Ammon's horn (tissue), 1 donor: ENCODE data around the gene BCO1.

ENCODE experiments used
- DNase-seq: peaks from one replicate; pipeline ENCODE4 v3.0.0-alpha.2; 2016; ENCODE audit warnings: low spot score

Gene BCO1

GRCh38 chr16:81232740-81233367, 5.6 kb upstream of the BCO1 start:
- no peak for DNase-seq

- DNase-seq: peak; percentile 23
Measured at GRCh38 chr16:81237282-81237681, 1.2 kb upstream of the BCO1 start.

GRCh38 chr16:81237942-81238295, 570 bp upstream of the BCO1 start:
- no peak for DNase-seq

GRCh38 chr16:81239367-81240121, 1.1 kb downstream of the BCO1 start:
- no peak for DNase-seq

GRCh38 chr16:81241706-81242105, 3.2 kb downstream of the BCO1 start:
- DNase-seq: no peak

DNA sequence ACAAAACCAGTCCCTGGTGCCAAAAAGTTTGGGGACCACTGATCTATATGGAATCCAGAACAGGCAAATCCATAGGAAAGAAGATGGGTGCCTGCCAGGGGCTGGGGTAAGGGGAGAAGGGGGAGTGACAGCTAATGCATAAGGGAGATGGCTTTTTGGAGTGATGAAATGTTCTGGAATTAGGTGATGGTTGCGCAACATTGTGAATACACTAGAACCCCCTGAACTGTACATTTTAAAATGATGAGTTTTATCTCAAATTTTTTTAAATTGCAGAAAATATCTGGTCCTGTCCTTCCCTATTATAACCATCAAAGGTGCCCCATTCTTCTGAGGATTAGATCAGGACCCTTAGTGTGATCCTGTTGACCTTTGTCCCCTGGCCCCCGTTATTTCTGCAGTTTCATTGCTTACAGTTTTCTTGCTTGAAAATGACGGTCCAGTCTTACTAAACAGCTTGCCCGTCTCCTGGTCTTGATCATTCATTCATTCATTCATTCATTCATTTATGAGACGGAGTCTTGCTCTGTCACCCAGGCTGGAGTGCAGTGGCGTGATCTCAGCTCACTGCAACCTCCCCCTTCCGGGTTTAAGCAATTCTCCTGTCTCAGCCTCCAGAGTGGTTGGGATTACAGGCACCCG, 4.6 kb downstream of the BCO1 start:
- no peak for DNase-seq

DNA sequence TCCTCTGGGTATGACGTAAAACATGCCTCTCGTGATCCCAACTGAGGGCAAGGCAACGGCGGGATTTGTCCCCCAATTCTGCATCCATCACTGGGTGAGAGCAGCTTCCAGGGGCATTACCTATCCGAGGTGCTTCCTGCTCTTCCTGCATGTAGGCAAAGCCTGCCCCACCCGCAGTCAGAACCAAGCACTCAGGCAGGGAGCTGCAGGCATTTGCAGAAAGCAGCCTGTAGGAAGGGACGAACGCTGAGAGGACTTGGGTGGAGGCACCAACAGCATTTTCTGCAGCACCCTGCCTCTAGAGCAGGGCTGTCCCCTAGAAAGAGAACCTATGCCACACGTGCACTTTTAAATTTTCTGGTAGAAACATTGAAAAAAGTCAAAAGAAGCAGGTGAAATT, 5.5 kb downstream of the BCO1 start:
- no peak for DNase-seq

DNA sequence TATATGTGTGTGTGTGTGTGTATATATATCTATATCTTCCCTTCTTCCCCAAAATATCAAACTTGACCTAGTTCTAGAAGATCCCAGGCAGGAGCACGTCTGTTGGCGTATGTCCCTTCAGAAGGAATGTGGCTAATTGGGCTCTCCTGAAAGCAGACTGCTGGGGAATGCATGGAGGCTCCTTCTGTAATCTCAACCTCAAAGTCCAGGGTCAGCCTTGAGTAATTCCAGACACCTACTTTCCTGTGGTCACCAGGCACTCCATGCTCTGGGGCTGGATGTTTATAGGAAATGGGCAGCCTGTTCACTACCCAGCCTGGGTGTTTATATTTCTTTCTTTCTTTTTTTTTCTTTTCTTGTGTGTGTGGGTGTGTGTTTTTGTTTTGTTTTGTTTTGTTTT, 13.4 kb downstream of the BCO1 start:
- DNase-seq: no peak

DNA sequence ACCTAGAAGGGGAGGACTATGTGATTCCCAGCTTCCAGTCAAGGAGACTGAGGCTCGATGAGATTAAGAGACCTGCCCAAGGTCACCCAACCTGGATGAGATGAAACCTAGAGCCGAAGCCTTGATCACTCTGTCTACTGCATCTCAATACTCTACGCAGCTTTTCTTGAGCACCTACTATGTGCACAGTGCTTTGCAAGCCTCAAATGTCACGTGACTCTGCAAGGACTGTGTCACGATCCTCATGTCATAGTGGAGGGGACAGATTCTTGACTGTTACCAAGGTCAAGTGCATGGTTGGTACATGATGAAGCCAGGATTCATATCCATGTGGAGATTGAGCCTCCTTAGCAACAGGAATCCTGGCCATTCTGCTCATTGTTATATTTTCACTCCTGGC, 14.7 kb downstream of the BCO1 start:
- no peak for DNase-seq

GRCh38 chr16:81254922-81255526, 16.5 kb downstream of the BCO1 start:
- no peak for DNase-seq

DNA sequence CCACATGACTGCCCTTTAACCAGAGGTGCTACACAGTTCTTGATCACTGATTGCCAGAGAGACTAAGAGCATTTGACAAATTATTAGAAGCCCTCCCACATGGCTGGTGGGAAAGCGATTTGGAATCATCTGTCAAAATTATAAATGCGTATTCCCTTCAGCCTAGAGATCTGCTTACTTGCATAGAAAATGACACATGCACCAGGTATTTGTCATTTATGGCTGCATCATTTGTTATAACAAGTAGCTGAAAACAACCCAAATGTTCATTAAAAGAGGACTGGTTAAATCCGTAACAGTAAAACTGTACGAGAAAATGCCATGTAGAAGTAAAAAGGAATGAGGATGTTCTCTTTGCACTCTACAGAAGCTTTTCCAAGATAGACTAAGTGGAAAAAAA, 21.4 kb downstream of the BCO1 start:
- no peak for DNase-seq

DNA sequence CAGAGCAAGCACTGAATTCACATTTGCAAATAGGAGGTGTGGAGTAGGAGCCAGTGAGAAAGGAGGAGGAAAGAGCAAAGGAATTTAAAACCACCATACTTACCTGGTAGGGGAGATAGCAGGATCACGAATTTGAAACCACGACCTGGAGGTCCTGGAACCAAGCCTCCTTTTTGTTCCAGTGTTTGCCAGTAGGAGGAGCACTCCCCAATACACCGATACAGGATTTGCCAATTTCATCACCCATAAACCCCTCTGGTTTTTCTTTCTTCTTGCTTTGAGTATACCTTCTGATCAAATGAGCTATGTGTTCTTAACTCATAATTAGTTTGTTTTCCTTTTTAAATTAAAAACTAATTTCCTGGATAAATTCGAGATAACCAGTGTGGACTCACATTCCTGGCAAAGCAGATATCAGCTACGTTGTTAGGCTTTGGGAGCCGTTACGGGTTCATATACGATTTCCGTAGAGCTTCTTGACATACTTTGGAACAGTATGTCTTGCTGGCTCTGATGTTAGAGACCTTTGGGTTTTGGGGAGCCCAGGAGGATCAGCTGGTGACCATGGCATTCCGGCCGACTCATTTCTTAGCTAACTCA, 22.7 kb downstream of the BCO1 start:
- DNase-seq: no peak

DNA sequence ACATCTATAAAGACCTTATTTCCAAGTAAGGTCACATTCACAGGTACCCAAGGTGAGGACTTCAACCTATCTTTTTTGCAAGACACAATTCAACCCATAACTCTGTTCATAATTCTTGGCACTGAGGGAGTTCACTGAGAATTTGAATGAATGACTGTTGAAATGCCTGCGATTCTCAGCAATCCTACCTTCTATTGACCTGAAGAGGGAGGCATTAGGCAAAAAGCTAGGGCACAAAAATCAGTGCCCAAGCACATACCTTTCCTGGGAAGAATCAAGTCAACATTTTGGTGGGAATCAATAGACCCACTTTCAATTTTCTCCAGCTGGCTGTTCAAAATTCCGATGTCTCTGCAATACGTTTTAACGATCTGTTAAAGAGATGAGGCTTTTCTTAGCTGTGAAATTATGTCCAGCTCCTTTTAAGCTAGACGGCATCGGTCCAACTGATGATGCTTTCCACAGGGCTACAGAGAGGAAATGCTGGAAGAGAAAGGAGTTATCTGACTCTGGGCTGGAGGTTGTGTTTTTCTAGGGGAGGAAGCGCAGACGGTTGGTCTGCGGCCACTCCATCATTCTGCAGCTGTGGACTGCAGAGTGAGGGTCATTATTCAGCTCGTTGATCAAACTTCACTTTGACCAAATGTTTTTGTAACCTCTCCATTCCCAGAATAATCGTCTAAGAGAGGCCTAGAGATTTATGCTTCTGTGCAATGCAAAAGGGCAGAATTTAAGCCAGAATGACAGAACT, 25.2 kb downstream of the BCO1 start:
- no peak for DNase-seq

DNA sequence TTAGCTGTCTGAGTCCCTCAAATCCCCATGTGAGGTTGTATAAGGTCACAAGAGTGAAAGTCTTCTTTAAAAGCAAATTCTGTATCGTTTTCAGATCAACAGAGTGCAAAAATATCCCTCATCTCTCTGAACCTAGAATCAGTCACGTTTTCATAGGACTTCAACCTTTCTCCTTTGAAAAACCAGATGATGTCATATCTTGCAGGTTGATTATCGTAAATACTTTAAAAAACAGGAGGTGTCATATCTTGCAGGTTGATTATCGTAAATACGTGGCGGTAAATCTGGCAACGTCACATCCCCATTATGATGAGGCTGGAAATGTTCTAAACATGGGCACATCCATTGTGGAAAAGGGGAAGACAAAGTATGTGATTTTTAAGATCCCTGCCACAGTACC, 25.9 kb downstream of the BCO1 start:
- no peak for DNase-seq

DNA sequence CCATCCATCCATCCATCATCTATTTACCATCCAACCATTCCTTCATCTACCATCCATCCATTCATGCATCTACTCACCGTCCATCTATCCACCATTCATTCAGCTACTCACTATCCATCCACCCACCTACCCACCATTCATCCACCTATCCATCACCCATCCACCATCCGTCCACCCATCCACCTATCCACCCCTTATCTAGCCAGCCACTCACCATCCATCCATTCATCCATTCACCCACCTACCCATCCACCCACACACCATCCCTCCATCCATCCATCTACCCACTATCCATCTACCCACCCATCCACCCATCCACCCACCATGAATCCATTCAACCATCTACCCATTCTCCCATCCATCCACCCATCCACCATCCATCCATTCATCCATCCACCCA, 26.6 kb downstream of the BCO1 start:
- no peak for DNase-seq

DNA sequence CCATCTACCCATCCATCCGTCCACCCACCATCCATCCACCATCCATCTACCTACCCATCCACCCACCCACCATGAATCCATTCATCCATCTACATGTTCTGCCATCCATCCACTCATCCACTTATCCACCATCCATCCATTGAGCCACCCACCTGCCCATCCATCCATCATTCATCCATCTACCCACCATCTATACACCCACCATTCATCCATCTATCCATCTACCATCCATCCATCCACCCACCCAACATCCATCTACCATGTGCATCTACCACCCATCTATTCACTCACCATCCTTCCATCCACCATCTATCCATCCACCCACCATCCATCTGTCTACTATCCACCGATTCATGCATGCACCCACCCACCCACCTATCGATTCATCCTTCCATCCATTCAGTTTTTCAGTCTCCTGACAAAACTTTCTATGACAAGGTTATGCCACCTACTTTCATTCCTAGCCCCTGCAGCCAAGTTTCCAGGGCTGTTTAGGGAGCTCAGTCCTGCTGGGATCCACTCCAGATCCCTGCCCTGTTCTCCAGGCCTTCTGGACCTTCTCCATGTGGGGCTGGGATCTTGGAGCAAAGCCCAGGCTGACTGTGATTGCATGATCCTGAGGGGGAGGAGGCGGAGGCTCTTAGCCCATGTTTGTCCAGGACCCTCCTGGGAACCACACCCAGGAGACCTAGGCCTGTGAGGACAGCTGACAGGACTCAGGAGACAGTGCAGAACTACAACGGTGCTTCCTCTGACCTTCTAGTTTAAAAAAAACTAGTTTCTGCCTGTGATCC, 27.4 kb downstream of the BCO1 start:
- peak; percentile 66 for DNase-seq

DNA sequence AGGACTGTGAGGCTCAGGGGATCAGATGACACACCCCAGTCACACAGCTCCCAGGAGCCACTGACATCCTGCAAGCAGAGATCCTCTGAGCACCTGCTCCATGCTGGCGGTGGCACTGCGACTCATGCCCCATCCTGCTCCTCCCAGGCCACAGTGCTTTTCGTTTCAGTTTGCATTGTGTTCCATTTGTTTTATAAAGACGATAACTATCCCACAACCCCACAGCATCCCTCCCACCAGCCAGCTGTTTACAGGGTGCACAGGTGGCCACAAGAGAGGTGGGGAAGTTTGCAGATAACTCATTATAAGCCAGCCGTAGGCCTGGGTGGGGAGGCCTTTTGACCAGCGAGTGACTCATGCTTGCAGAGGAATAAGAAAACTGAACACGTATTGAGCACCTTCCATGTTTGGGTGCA, 28.2 kb downstream of the BCO1 start:
- no peak for DNase-seq

DNA sequence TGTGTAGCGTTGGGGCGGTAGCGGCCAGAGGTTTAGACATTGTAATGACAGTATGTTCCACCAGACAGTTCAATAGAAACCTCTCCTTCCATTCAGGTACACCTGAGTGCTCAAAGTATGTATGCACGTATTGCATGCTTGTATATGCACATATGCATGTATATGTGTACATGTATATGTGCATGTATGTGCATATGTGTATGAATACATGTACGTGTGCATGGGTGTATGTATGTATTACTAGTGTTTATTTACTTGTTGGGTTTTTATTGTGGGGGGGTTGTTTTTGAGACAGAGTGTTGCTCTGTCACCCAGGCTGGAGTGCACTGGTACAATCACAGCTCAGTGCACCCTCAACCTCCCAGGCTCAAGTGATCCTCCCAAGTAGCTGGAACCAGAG, 30.0 kb downstream of the BCO1 start:
- no peak for DNase-seq

DNA sequence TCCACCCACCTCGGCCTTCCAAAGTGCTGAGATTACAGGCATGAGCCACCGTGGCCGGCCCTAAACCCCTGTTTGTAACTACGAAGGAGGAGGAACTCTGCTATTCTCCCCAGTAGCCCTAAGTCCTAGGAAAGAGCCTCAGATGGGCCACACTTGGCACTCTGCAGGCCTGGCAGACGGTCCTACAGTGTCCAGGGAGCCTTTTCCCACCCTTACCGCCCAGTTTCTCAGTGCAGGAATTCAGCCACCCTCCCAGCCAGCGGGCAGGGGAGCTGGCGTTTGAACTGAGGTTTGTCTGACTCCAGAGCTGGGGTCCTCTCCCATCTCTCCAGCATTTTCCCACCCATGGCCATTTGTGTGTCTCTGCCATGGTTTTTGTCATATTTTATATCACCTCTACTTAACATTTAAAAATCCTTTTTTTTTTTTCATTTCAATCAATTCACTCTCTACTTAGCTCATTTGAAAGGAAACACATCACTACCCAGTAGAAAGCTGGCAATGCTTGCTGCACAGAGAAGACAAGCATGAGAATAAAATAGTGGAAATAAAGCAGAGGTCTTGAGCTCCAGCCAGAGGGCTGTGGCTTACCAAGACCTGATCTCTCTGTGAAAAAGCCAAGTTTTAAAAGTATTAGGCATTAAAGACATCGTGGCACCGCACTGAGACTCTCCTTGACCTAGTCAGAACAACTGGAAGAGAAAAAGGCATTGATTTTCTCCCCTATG, 34.9 kb downstream of the BCO1 start:
- peak; percentile 38 for DNase-seq

DNA sequence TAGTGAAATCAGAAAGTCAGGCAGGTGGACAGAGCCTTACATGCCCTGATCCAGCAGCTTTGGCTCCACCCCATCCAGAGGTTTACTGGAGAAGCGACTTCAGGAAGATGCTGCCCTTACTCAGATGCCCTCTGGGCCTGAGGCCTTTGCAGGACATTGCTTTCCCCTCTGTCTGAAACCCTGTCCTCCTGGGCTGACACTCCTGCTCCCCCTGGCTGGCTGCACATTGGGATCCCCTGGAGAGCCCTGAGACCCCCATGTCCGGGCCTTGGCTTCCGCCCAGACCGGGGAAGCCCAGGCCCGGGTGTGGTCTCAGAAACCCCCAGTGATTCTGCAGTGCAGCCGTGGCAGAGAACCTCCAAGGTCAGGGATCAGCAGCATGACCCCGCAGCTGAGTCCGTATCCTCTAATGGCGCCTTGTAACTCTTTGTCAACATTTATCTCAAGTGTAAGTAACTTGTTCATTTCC, 36.6 kb downstream of the BCO1 start:
- no peak for DNase-seq
